DMS 273 (cell line): ENCODE results near the gene VEGFA.
"Not testable (repeated sequence)": the region's sequence is repeated elsewhere in the genome, so short reads cannot be mapped to it uniquely, and the experiment has no call there.

Source experiments
- DNase-seq: peaks from one replicate; lab custom pipeline; 2025; ENCODE audit not compliant: unreplicated experiment; lab: John Stamatoyannopoulos, UW

Gene VEGFA

GRCh38 chr6:43801495-43802181 is 31.6 kb downstream of the VEGFA start:
- DNase-seq = no peak

GRCh38 chr6:43803055-43803782 is 33.2 kb downstream of the VEGFA start:
- DNase-seq = no peak

GRCh38 chr6:43803783-43804549 is 34.0 kb downstream of the VEGFA start:
- DNase-seq = no peak

- no peak for DNase-seq
These were observed 34.7 kb downstream of the VEGFA start for GRCh38 chr6:43804550-43805223.

GRCh38 chr6:43805699-43806042 is 35.7 kb downstream of the VEGFA start:
- no peak for DNase-seq

- no peak for DNase-seq
These were observed 36.2 kb downstream of the VEGFA start for GRCh38 chr6:43806043-43806757.

GRCh38 chr6:43806758-43807227 is 36.8 kb downstream of the VEGFA start:
- DNase-seq = no peak

- DNase-seq = peak; percentile 19
These were observed 37.4 kb downstream of the VEGFA start for GRCh38 chr6:43807228-43808061.

- DNase-seq = no peak
These were observed 38.4 kb downstream of the VEGFA start for GRCh38 chr6:43808412-43808811.

GRCh38 chr6:43809417-43810305 is 39.6 kb downstream of the VEGFA start:
- DNase-seq = peak; percentile 54

- DNase-seq = peak; percentile 41
These were observed 41.1 kb downstream of the VEGFA start for GRCh38 chr6:43810965-43811732.

GRCh38 chr6:43811733-43812099 is 41.7 kb downstream of the VEGFA start:
- no peak for DNase-seq

GRCh38 chr6:43812850-43813578 is 43.0 kb downstream of the VEGFA start:
- peak; percentile 55 for DNase-seq

- DNase-seq = no peak
These were observed 44.1 kb downstream of the VEGFA start for GRCh38 chr6:43814111-43814510.

GRCh38 chr6:43814865-43815264 is 44.9 kb downstream of the VEGFA start:
- DNase-seq = no peak

- peak; percentile 64 for DNase-seq
These were observed 47.2 kb downstream of the VEGFA start for GRCh38 chr6:43817192-43817591.

GRCh38 chr6:43818973-43819372 is 49.0 kb downstream of the VEGFA start:
- not testable (repeated sequence) for DNase-seq
